Measurements from ENCODE around the gene ADGRF4.
"Not testable (repeated sequence)": the region's sequence is repeated elsewhere in the genome, so short reads cannot be mapped to it uniquely, and the experiment has no call there.

The ADGRF4 gene

DNA sequence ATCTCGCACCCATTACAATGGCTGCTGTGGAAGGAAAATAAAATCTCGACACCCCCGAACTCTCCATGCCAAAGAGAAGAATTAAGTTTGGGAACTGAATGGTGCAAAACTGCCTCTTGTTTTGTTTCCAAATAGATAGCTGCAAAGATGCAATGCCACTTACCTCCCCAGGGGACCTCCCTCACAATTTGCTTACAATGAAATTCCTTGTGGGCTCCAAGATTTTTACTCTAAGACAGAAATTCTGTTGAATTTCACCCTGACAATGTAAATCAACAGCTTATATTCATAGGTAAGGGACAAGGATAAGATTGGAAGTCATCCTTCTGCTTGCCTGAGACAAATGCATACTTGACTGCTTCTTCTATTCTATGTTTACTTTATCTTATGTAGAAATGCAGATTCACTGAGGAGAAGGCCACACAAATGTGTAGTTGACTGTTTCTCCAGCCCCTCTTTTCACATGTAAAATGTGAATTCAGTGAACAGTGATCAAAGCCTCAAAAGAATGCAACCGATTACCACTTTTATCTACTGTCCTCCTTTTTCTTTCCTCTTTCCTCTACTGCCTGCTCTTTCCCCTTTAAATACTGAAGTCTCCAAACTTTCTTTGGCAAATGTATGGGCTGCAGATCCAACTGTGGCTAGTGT, 36.6 kb downstream of the ADGRF4 start:
- no peak for DNase-seq (ENCODE audit: low read depth in 2 of 2)

DNA sequence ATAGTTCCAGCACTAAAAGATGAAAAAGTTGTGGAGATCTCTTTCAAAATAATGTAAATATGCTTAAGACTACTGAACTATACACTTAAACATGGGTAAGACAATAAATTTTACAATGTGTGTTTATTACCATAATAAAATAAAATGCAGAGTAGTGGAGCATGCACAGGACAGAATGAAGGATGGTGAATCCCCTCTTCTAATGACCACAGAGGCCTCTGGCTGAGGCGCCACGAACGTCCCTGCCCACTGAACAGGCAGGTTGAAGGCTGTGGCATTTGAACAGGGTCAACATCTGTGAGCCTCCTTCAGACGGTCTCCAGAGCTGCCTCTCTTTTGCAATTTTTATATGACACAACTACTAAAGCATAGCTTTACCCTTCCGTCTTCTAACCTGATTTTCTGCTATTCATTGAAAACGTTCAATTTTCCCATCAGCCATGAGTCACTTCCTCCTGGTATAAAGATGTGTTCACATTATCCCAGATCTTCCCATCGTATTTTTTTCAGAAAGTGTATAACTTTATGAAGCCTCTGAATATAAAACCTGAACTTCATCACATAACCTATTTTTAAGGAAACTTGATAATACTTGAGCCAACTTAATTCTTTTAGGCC, 37.8 kb downstream of the ADGRF4 start:
- no peak for DNase-seq (ENCODE audit: low read depth in 2 of 2)

DNA sequence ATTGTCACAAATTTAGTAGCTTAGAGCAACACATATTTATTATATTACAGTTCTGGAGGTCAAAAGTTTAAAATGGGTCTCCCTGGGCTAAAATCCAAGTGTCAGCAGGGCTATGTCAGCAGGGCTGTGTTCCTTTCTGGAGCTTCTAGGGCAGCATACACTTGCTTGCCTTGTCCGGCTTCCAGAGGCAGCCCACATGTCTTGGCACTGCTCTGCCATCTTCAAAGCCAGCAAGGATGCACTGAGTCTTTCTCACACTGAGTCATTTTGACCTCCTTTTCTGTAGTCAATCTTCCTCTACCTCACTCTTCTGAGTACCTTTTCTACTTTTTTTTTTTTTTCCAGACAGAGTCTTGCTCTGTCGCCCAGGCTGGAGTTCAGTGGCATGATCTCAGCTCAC, 39.0 kb downstream of the ADGRF4 start:
- no peak for DNase-seq (ENCODE audit: low read depth in 2 of 2)

DNA sequence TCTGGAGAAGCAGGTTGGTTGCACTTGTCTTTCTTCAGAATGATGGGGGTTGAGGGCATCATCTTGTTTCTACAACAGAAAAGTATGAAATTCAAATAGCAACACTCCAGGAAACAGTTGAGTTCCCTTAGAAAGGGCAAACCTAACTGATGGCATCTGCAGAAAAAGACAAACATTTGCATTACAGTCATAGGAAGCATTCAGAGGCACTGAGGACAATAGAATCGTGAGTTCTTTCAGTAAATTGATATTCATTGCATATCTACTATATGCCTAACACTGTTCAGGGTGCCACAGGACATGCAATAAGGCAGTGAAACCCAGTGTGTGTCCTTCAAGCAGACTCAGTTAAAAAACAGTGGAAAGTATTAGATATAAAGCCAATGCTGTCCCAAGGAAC, 42.3 kb downstream of the ADGRF4 start:
- DNase-seq (ENCODE audit: low read depth in 2 of 2): no peak

GRCh38 chr6:47741807-47742206, 43.4 kb downstream of the ADGRF4 start:
- no peak for DNase-seq (ENCODE audit: low read depth in 2 of 2)

GRCh38 chr6:47743744-47744143, 45.4 kb downstream of the ADGRF4 start:
- DNase-seq (ENCODE audit: low read depth in 2 of 2): no peak

DNA sequence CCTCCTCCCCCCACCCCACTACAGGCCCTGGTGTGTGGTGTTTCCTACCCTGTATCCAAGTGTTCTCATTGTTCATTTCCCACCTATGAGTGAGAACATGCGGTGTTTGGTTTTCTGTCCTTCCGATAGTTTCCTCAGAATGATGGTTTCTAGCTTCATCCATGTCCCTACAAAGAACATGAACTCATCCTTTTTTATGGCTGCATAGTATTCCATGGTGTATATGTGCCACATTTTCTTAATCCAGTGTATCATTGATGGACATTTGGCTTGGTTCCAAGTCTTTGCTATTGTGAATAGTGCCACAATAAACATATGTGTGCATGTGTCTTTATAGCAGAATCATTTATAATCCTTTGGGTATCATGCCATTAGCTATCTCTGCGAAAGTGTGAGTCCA, 46.9 kb downstream of the ADGRF4 start:
- DNase-seq (ENCODE audit: low read depth in 2 of 2): not testable (repeated sequence)

DNA sequence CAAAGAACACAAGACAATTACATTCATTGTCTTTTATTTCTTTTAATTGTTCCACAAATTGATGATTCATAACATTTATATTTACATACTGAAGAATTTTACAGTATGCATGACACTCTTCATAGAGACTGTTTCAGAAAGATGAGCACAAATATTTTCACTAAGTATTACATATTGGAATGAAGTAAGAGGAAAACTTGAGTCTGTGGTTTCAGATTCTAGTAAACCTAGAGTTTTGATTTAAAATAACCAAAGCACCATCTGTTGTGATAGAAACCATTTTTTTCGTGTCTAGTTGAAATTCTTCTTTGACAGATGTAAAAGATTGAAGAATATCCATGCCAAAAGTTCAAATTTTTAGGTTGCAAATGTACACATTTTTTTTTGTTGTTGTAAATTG, 51.4 kb downstream of the ADGRF4 start:
- no peak for DNase-seq (ENCODE audit: low read depth in 2 of 2)

DNA sequence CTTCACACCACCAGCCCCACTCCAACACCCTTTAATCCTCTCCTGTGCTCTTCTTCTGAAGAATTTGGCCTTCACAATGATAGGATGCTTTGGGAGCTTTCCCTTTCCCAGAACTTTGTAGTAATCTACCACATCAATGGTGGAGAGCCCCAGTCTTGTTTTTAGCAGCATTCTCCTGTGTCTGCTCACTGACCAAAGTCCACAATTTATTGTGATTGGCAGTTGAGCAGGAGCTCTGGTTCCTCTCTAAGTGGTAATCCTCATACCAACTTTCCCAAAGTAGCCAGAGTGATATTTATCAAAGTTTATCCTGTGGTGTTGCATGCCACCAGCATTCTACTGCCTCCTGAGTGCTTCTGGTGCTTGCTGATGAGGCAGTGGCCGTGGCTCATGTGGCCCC, 54.4 kb downstream of the ADGRF4 start:
- DNase-seq (ENCODE audit: low read depth in 2 of 2): no peak

GRCh38 chr6:47759364-47759763, 61.0 kb downstream of the ADGRF4 start:
- no peak for DNase-seq (ENCODE audit: low read depth in 2 of 2)

DNA sequence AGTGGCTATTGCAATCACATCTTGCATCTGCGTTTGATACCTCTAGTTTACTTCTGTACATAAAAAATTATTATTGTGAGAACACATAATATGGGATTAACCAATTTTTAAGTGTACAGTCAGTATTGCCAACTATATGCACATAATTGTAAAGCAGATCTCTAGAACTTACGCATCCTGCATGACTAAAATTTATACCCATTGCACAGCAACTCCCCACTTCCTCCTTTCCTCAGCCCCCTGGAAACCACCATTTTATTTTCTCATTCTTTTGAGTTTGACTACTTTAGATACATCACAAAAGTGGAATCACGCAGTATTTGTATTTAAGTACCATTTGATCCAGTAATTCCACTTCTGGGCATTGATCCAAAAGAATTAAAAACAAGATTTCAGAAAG, 64.1 kb downstream of the ADGRF4 start:
- DNase-seq (ENCODE audit: low read depth in 2 of 2): no peak

DNA sequence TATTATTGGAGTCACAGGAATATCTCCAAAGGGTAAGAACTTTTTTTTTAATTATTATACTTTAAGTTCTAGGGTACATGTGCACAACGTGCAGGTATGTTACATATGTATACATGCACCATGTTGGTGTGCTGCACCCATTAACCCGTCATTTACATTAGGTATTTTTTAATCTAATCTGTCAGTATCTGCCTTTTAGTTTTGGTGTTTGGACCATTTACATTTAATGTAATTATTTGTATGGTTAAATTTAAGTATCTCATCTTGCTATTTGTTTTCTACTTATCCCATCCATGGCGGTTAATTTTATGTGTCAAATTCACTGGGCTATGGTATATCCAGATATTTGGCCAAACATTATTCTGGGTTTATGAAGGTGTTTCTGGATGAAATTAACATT, 68.1 kb downstream of the ADGRF4 start:
- DNase-seq (ENCODE audit: low read depth in 2 of 2): no peak

DNA sequence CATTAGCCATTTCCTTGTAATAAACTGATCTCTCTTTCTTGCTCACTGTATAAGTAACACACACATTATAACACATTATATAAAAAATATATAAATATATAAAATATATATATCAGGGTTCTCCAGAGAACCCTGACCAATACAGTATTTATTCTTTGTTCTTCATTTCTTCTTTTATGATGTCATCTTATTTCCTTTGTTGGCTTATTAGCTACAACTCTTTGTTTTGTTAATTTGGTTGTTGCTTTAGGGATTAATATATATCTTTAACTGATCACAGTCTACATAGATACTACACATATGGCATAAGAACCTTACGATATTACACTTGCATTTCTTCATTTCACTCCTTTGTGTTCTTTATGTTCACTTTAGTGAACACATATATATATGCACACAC, 68.7 kb downstream of the ADGRF4 start:
- no peak for DNase-seq (ENCODE audit: low read depth in 2 of 2)

DNA sequence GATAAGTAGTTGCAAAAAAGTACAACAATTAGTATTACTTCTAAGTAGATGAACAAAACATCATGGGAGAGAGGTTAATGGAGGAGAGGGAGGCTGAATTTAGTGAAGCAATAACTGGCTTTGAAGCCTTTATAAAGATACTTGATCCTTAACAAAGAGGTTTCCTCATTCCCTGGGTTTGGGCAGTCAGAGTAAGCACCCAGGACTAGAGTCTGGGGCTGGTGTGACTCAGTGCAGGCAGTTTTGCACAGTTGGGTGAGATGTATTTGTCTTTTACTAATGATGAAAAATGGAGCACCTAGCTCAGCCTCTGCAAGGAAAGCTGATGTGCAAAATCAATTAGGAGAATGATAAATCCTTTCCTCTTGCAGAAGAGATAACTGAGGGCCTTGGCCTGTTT, 71.6 kb downstream of the ADGRF4 start:
- DNase-seq (ENCODE audit: low read depth in 2 of 2): no peak

All from stimulated activated CD8-positive, alpha-beta memory T cell treated with anti-CD3 and anti-CD28 coated beads, Interleukin-2, amount 100 ng/mL, for 1 hour (primary cell).